HG02763 (cell line): ENCODE results near the gene PRPF18.
A peak's percentile ranks its signal among the peaks of the same experiment; 100 is the strongest.
"Not testable (repeated sequence)": the region's sequence is repeated elsewhere in the genome, so short reads cannot be mapped to it uniquely, and the experiment has no call there.

Experiments
- ATAC-seq: cut with Tn5 transposase; IDR thresholded peaks from one replicate; pipeline ENCODE4 v1.9.1; 2021; ENCODE audit warnings: mild to moderate bottlenecking, moderate library complexity; ENCODE audit not compliant: unreplicated experiment

The PRPF18 gene

GRCh38 chr10:13586676-13587355, at the start of gene PRPF18:
Gene PRPF18 (plus strand): TSS chr10:13586965. CDS start chr10:13587087, 122 bp downstream.
- ATAC-seq, result peak; percentile 99

GRCh38 chr10:13537985-13538384, 48.8 kb upstream of the PRPF18 start:
- ATAC-seq, result not testable (repeated sequence)

DNA sequence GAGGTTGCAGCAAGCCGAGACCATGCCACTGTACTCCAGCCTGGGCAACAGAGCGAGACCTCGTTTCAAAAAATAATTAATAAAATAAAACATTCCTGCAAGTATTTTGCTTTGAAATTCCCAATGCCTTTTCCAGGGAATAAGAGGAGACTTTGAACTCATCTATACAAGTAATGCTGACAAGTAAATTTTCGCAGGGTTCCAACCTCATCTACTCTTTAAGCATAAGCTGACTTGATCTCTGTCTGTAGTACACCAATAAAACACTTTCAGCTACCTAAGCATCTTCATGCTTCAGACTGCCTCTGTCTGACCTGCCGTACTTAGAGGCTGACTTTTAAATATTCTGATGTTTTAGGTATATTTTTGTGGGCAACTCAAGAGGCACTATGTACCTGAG, 44.2 kb upstream of the PRPF18 start:
- ATAC-seq, result no peak

DNA sequence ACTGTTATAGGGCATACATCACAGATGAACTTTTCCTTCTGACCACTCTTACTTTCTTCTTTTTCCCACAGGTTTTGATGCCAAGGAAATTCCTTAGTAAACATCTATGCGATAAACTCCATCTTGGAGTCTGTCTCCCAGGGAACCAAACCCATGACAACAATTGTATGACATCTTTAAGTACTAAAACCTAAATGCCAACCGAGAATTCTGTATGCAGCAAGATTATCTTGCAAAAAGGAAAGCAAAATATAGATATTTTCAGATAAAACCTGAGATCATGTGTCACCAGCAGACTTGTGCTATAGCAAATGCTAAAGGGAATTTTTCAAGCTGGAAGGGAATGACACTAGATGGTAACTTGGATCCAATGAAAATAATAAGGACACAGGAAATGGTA, 36.0 kb upstream of the PRPF18 start:
- ATAC-seq, result no peak

DNA sequence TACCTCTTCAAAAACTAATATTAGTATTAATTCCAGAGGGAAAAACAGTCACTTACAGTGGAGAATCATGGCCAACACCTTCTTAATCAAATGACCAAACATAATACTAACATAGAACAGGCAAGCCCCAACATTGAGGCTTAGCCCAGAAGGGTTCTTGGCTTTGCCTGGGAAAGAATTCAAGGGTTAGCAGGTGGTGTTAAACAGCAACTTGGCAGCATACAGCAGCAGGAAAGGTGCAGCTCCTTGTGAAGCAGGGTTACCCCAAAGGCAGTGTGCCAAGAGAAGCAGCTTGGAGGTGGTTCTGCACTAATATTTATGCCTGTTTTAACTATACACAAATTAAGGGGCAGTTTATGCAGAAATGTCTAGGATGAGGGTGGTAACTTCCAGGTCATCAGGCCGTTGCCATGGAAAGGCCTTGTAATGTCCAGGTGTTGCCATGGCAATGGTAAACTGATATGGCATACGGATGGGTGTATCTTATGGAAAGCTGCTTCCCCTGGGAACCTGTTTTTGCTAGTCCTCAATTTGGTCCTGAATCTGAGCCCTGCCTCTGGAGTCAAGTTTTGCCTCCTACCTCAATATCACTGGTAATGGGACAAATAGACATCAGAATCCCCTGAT, 30.8 kb upstream of the PRPF18 start:
- ATAC-seq, result no peak

GRCh38 chr10:13559124-13559700, 27.6 kb upstream of the PRPF18 start:
- no peak for ATAC-seq

- no peak for ATAC-seq
Measured at GRCh38 chr10:13560597-13560996, 26.2 kb upstream of the PRPF18 start.

DNA sequence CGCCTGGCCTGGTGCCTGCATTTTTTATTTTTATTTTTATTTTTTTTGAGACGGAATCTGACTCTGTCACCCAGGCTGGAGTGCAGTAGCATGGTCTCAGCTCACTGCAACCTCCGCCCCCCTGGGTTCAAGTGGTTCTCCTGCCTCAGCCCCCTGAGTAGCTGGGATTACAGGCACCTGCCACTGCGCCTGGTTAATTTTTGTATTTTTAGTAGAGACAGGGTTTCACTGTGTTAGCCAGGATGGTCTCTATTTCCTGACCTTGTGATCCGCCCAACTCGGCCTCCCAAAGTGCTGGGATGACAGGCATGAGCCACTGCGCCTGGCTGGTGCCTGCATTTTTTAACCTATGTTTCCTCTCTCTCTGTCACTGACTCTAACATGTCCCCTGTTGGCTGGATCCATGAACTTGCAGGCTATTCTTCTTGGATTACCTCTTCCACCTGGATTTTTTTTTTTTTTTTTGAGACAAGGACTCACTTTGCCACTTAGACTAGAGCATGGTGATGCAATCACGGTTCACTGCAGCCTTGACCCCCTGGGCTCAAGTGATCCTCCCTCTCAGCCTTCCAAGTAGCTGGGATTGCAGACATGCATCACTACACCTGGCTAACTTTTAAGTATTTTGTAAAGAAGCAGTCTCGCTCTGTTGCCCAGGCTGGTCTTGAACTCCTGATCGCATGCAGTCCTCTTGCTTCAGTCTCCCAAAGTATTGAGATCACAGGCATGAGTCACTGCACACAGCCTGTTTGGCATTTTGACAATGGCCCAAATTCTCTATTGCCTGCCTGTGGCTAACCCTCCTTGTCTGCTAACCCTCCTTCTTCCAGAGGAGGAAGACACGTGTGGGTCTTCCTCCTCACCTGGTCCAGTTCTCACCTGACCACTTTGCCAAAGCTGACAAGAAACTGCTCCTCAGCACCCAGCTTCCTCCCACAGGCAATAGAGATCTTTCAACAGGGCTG, 23.0 kb upstream of the PRPF18 start:
- no peak for ATAC-seq

DNA sequence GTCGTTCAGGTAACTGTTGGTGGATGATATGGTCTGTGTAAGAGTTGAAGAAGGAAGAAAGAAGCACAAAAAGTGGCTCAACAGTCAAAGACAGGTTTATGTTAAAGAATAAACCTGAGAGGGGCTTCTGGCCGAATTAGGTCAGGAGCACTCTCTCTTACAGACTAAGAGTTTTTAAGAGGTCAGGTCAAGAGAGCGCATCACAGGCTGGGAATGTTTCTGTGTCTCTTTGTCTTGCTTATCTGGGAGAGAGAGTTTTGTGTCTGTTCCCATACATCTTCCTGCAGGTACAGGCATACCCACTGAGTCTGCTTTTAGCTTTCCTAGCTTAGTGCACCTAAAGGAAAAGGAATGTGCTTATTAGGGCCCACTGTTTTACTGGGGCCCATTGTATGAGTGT, 22.2 kb upstream of the PRPF18 start:
- ATAC-seq, result no peak

- ATAC-seq, result no peak
Measured at GRCh38 chr10:13567030-13567429, 19.7 kb upstream of the PRPF18 start.

GRCh38 chr10:13571541-13571940, 15.2 kb upstream of the PRPF18 start:
- no peak for ATAC-seq

DNA sequence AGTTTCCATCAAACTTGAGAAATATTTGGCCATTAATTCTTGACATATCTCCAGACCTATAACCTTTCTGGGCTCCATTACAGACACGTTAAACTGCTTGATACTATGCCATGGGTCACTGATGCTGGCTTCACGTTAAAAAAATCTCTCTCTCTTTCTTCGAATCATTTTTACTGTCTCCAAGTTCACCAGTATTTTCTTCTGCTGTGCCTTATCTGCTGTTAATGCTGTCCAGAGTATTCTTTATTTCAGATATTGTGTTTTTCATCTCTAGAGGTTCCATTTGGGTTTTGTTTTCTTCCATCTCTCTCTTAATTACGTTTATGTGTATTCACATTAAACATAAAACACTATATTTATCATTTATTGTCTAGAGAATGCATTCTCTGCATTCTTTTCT, 12.8 kb upstream of the PRPF18 start:
- ATAC-seq, result no peak

DNA sequence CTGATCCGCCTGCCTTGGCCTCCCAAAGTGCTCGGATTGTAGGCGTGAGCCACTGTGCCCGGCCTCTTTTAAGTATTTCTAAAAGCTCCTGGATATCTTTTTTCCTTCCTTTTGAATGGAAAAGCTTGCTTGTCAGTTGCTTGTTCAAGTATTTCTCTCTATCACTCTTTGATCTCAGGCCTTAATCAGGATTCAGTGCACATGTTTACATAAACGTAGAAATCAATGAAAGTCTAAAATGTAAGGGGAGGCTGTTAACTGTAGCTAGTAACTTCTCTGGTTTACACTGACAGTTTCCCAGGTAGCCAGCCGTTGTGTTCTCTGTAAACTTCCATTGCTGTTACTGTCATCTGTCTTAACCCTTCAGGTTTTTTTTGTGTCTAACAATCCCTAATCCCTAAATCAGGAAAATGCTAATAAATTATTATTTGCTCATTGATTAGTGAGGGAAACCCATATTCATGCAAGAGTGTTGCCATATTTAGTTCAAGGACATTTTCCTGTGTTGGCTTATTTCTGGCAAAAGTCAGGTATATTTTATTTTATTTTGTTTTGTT, 1.5 kb upstream of the PRPF18 start:
- no peak for ATAC-seq

GRCh38 chr10:13585943-13586342, 822 bp upstream of the PRPF18 start:
- no peak for ATAC-seq

DNA sequence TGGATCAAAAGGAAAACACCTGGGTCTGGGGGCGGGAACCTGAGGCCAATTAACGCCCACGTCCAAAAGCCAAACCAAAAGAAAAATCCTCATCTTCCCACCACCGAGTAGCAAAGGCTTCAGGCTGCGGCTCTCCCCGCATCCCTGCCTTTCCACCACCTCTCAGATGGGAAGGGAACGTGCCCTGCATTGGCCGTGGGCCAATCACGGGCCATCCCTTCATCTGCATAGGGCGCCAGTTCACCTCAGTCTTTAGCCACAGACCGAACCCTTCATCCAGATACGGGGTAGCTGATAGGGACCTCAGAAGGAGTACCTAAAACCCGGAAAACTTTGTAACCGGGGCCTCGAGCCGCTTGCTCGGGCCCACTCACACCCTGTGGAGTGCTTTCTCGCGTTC, 626 bp downstream of the PRPF18 start:
- no peak for ATAC-seq

DNA sequence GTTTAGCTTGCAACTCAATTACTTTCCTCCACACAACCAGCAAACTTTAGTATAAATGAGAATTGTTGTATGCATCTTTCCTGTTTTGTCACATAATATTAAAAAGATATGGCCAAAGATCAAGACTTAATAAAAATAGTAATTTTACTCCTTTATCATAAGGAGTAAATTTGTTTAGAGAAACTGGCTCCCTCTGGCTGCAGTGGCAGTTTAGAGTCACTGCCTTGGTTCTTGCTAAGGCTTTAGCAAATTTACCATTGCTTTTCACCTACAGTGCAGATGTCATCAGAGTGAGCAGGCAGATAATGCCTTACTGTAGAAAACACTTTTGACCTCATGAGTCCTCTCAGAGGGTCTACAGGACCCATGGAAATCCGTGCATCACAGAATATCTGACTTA, 2.6 kb downstream of the PRPF18 start:
- no peak for ATAC-seq

GRCh38 chr10:13590886-13591285, 4.1 kb downstream of the PRPF18 start:
- no peak for ATAC-seq

DNA sequence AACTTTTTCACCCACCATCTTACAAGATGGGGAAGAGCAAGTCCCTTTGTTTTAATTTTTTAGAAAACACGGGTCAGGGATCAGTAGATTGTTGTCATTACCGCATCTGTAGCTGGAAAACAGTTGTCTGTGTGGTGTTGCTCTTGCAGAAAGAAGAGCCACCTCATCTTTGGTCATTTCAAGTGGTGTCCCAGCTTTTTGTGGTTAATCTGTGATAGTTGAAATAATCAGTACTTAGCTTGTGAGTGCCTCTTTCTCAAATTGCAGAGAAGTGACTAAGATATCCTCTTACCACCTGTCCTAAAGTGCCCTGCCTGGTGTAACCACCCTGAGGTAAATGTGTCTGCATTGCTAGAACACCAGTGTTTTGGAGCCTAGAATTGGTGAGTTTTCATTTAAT, 5.5 kb downstream of the PRPF18 start:
- no peak for ATAC-seq

- ATAC-seq, result no peak
Measured at GRCh38 chr10:13593535-13593934, 6.8 kb downstream of the PRPF18 start.

GRCh38 chr10:13594641-13595040, 7.9 kb downstream of the PRPF18 start:
- ATAC-seq, result no peak

GRCh38 chr10:13597909-13598308, 11.1 kb downstream of the PRPF18 start:
- ATAC-seq, result no peak
